SK-N-SH treated with all-trans-retinoic acid at 6 μM for 48 hours (cell line): ENCODE data around the gene GAPDHS.

Experiments used
- ATAC-seq: fragments of 200-7000 bp; cut with Tn5 transposase; 3 replicates; pipeline ENCODE4 v1.9.1; 2020; ENCODE audit warnings: mild to moderate bottlenecking, moderate library complexity
- BACH2 ChIP-seq: fragments of 250-450 bp; sonication (Bioruptor Pico); IDR thresholded peaks from 2 replicates; pipeline ENCODE4 v1.9.0; 2021; ENCODE audit warnings: mild to moderate bottlenecking, borderline replicate concordance
- CSDC2 ChIP-seq: fragments of 250-450 bp; sonication (Bioruptor Pico); IDR thresholded peaks from 2 replicates; pipeline ENCODE4 v1.5.0; 2020; ENCODE audit warnings: mild to moderate bottlenecking, moderate library complexity
- ESRRG ChIP-seq: fragments of 250-450 bp; sonication (Bioruptor Pico); IDR thresholded peaks from 2 replicates; pipeline ENCODE4 v1.6.1; 2021; ENCODE audit warnings: mild to moderate bottlenecking
- GLIS3 ChIP-seq: fragments of 250-450 bp; sonication (Bioruptor Pico); IDR thresholded peaks from 2 replicates; pipeline ENCODE4 v1.5.0; 2020; ENCODE audit warnings: mild to moderate bottlenecking, moderate library complexity
- ISL1 ChIP-seq: fragments of 250-450 bp; sonication (Bioruptor Pico); IDR thresholded peaks from 2 replicates; pipeline ENCODE4 v2.1.2; 2022; ENCODE audit warnings: mild to moderate bottlenecking, moderate library complexity
- PPARA ChIP-seq: fragments of 250-450 bp; sonication (Bioruptor Pico); IDR thresholded peaks from 2 replicates; pipeline ENCODE4 v1.5.0; 2020; ENCODE audit warnings: mild to moderate bottlenecking, borderline replicate concordance
- RARB ChIP-seq: fragments of 250-450 bp; sonication (Bioruptor Pico); IDR thresholded peaks from 2 replicates; pipeline ENCODE4 v1.8.0; 2021; ENCODE audit warnings: mild to moderate bottlenecking, moderate library complexity
- SNAI2 ChIP-seq: fragments of 250-450 bp; sonication (Bioruptor Pico); IDR thresholded peaks from 2 replicates; pipeline ENCODE4 v1.5.0; 2020; ENCODE audit warnings: mild to moderate bottlenecking, moderate library complexity
- TCF4 ChIP-seq: fragments of 250-450 bp; sonication (Bioruptor Pico); IDR thresholded peaks from 2 replicates; pipeline ENCODE4 v1.8.0; 2021; ENCODE audit warnings: mild to moderate bottlenecking, moderate library complexity, borderline replicate concordance
- ZC3H10 ChIP-seq: fragments of 250-450 bp; sonication (Bioruptor Pico); IDR thresholded peaks from 2 replicates; pipeline ENCODE4 v1.5.1; 2021; ENCODE audit warnings: mild to moderate bottlenecking, moderate library complexity
- ZFP3 ChIP-seq: fragments of 250-450 bp; sonication (Bioruptor Pico); IDR thresholded peaks from 2 replicates; pipeline ENCODE4 v1.5.0; 2020; ENCODE audit warnings: mild to moderate bottlenecking, moderate library complexity
- ZFP30 ChIP-seq: fragments of 450-650 bp; formaldehyde crosslinking; IDR thresholded peaks from 2 replicates; pipeline ENCODE4 v1.5.0; 2022; ENCODE audit warnings: mild to moderate bottlenecking, moderate library complexity
- ZNF8 ChIP-seq: fragments of 450-650 bp; formaldehyde crosslinking; IDR thresholded peaks from 2 replicates; pipeline ENCODE4 v1.5.0; 2020; ENCODE audit warnings: mild to moderate bottlenecking, moderate library complexity
- TF ChIP-seq, protein P1 (sequence below): fragments of 250-450 bp; sonication (Bioruptor Pico); IDR thresholded peaks from 2 replicates; pipeline ENCODE4 v1.5.0; 2020; ENCODE audit warnings: mild to moderate bottlenecking, moderate library complexity
- TF ChIP-seq, protein P2 (sequence below): fragments of 250-450 bp; sonication (Bioruptor Pico); IDR thresholded peaks from 2 replicates; pipeline ENCODE4 v1.8.0; 2021; ENCODE audit warnings: low read depth, mild to moderate bottlenecking, moderate library complexity, borderline replicate concordance
- TF ChIP-seq, protein P3 (sequence below): fragments of 250-450 bp; sonication (Bioruptor Pico); IDR thresholded peaks from 2 replicates; pipeline ENCODE4 v1.5.1; 2020; ENCODE audit warnings: low read depth, mild to moderate bottlenecking, moderate library complexity

Gene GAPDHS

DNA sequence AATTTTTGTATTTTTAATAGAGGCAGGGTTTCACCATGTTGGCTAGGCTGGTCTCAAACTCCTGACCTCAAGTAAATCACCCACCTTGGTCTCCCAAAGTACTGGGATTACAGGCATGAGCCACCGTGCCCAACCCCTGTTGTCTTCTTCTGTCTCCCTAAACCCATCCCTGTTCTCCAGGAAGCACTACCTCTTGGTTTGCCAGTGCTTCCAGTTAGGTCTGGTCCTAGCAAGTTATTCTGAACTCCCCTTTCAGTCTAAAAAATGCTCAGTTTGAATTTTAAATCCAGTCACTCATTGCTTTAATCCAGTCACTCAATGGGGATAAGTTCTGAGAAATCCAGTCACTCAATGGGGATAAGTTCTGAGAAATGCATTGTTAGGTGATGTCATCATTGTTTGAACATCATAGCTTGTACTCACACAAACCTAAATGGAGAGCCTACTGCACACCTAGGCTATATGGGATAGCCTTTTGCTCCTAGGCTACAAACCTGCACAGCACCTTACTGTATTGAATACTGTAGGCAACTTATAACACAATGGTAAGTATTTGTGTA lies 38.2 kb downstream of the GAPDHS start (continued):
- TF ChIP-seq, protein P1, sequence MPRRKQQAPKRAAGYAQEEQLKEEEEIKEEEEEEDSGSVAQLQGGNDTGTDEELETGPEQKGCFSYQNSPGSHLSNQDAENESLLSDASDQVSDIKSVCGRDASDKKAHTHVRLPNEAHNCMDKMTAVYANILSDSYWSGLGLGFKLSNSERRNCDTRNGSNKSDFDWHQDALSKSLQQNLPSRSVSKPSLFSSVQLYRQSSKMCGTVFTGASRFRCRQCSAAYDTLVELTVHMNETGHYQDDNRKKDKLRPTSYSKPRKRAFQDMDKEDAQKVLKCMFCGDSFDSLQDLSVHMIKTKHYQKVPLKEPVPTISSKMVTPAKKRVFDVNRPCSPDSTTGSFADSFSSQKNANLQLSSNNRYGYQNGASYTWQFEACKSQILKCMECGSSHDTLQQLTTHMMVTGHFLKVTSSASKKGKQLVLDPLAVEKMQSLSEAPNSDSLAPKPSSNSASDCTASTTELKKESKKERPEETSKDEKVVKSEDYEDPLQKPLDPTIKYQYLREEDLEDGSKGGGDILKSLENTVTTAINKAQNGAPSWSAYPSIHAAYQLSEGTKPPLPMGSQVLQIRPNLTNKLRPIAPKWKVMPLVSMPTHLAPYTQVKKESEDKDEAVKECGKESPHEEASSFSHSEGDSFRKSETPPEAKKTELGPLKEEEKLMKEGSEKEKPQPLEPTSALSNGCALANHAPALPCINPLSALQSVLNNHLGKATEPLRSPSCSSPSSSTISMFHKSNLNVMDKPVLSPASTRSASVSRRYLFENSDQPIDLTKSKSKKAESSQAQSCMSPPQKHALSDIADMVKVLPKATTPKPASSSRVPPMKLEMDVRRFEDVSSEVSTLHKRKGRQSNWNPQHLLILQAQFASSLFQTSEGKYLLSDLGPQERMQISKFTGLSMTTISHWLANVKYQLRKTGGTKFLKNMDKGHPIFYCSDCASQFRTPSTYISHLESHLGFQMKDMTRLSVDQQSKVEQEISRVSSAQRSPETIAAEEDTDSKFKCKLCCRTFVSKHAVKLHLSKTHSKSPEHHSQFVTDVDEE = no peak
- TF ChIP-seq, all 23 proteins: peak for 0

DNA sequence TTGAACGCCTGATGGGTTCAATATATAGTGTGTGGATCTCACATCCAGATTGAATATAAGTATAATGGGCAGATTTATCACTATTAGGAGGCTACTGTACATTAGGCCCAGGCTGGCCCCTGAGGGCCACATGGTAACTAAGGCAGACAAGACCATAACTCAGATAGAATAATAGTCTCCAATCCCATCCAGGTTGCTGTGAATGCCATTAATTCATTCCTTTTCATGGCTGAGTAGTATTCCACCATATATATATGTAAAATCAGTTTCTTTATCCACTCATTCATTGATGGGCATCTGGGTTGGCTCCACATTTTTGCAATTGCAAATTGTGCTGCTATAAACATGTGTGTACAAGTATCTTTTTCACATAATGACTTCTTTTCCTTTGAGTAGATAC lies 44.7 kb downstream of the GAPDHS start:
- TF ChIP-seq, protein P2, sequence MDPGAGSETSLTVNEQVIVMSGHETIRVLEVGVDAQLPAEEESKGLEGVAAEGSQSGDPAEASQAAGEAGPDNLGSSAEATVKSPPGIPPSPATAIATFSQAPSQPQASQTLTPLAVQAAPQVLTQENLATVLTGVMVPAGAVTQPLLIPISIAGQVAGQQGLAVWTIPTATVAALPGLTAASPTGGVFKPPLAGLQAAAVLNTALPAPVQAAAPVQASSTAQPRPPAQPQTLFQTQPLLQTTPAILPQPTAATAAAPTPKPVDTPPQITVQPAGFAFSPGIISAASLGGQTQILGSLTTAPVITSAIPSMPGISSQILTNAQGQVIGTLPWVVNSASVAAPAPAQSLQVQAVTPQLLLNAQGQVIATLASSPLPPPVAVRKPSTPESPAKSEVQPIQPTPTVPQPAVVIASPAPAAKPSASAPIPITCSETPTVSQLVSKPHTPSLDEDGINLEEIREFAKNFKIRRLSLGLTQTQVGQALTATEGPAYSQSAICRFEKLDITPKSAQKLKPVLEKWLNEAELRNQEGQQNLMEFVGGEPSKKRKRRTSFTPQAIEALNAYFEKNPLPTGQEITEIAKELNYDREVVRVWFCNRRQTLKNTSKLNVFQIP = no peak
- no peak for TF ChIP-seq PPARA (CRISPR knock-in tag)
- no peak for TF ChIP-seq RARB (CRISPR knock-in tag)
- TF ChIP-seq ISL1 = no peak
- no peak for TF ChIP-seq ZFP3 (CRISPR knock-in tag)
- no peak for TF ChIP-seq SNAI2
- TF ChIP-seq, protein P1 = no peak
- no peak for TF ChIP-seq ZC3H10 (CRISPR knock-in tag)
- TF ChIP-seq ESRRG = no peak
- no peak for TF ChIP-seq TCF4 (CRISPR knock-in tag)
- TF ChIP-seq GLIS3 (CRISPR knock-in tag) = no peak
- no peak for TF ChIP-seq BACH2
- TF ChIP-seq ZFP30 (CRISPR knock-in tag) = no peak
- ATAC-seq = no peak

DNA sequence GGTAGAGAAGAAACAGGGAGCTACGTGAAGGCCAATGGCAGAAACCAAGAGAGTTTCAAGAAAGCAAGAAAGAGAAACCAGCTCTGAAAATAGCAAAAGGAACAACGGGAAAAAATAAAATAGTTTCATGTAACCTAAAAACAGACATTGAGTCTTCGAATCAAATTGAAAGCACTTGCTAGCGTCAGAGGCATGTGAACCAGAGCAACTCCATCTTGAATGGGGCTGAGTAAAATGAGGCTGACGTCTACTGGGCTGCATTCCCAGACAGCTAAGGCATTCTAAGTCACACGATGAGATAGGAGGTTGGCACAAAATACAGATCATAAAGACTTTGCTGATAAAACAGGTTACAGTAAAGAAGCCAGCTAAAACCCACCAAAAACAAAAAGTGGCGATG lies 45.5 kb downstream of the GAPDHS start:
- ATAC-seq = no peak
- TF ChIP-seq GLIS3 (CRISPR knock-in tag) (no peak), ZFP30 (CRISPR knock-in tag) (no peak), BACH2 (no peak), ZNF8 (CRISPR knock-in tag) (no peak), CSDC2 (CRISPR knock-in tag) (no peak), SNAI2 (no peak)
- TF ChIP-seq, protein P3, sequence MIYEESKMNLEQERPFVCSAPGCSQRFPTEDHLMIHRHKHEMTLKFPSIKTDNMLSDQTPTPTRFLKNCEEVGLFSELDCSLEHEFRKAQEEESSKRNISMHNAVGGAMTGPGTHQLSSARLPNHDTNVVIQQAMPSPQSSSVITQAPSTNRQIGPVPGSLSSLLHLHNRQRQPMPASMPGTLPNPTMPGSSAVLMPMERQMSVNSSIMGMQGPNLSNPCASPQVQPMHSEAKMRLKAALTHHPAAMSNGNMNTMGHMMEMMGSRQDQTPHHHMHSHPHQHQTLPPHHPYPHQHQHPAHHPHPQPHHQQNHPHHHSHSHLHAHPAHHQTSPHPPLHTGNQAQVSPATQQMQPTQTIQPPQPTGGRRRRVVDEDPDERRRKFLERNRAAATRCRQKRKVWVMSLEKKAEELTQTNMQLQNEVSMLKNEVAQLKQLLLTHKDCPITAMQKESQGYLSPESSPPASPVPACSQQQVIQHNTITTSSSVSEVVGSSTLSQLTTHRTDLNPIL = no peak
- TF ChIP-seq, protein P2 = no peak

DNA sequence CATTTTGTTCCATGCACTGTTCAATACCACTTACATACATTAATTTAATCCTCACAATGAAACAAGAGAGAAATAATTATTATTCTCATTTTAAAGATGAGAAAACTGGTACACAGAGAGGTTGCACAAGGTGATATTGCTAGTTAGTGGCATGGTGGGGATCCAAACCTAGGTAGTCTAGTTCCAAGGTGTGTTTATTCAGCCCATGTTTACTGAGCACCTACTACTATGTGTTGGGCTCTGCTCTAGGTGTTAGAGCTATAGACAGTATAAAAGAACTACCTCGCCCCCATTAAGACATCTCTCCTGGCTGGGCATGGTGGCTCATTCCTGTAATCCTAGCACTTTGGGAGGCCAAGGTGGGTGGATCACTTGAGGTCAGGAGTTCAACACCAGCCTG lies 49.5 kb downstream of the GAPDHS start:
- ATAC-seq = no peak

More for the DNA sequence above, 49.5 kb downstream of the GAPDHS start:
- TF ChIP-seq, protein P3 = no peak
- TF ChIP-seq, all 23 proteins: peak for 0
